GM18502 (cell line): ENCODE data around the gene ANK2.

ENCODE experiments used
- ATAC-seq: cut with Tn5 transposase; IDR thresholded peaks from one replicate; pipeline ENCODE4 v1.9.1; 2021; ENCODE audit warnings: mild to moderate bottlenecking; ENCODE audit not compliant: unreplicated experiment, poor library complexity

ANK2 gene

GRCh38 chr4:113270520-113271319, 221.3 kb downstream of the ANK2 start:
- no peak for ATAC-seq

- no peak for ATAC-seq
Observed at GRCh38 chr4:113272523-113272922, 223.1 kb downstream of the ANK2 start.

GRCh38 chr4:113273721-113274220, 224.3 kb downstream of the ANK2 start:
- no peak for ATAC-seq

GRCh38 chr4:113276464-113277170, 227.2 kb downstream of the ANK2 start:
- no peak for ATAC-seq

GRCh38 chr4:113278324-113278934, 229.0 kb downstream of the ANK2 start:
- peak; percentile 98 for ATAC-seq

- ATAC-seq: no peak
Observed at GRCh38 chr4:113285501-113285900, 236.0 kb downstream of the ANK2 start.

- ATAC-seq: no peak
Observed at GRCh38 chr4:113288257-113288656, 238.8 kb downstream of the ANK2 start.

- ATAC-seq: no peak
Observed at GRCh38 chr4:113288696-113289095, 239.2 kb downstream of the ANK2 start.

GRCh38 chr4:113289766-113290165, 240.3 kb downstream of the ANK2 start:
- no peak for ATAC-seq

GRCh38 chr4:113290666-113291065, 241.2 kb downstream of the ANK2 start:
- no peak for ATAC-seq

- ATAC-seq: no peak
Observed at GRCh38 chr4:113292371-113293042, 243.1 kb downstream of the ANK2 start.

- ATAC-seq: no peak
Observed at GRCh38 chr4:113293043-113293560, 243.6 kb downstream of the ANK2 start.

GRCh38 chr4:113293674-113294073, 244.2 kb downstream of the ANK2 start:
- ATAC-seq: no peak

- ATAC-seq: no peak
Observed at GRCh38 chr4:113294908-113295307, 245.5 kb downstream of the ANK2 start.

GRCh38 chr4:113300471-113300928, 251.0 kb downstream of the ANK2 start:
- no peak for ATAC-seq

GRCh38 chr4:113302051-113302450, 252.6 kb downstream of the ANK2 start:
- no peak for ATAC-seq

- ATAC-seq: no peak
Observed at GRCh38 chr4:113303315-113303714, 253.9 kb downstream of the ANK2 start.

- no peak for ATAC-seq
Observed at GRCh38 chr4:113311047-113311446, 261.6 kb downstream of the ANK2 start.

- no peak for ATAC-seq
Observed at GRCh38 chr4:113312529-113312928, 263.1 kb downstream of the ANK2 start.

- no peak for ATAC-seq
Observed at GRCh38 chr4:113314426-113314825, 265.0 kb downstream of the ANK2 start.
